TTC549 (cell line): ENCODE measurements around the gene KRT222.

ENCODE experiments used
- FAIRE-seq: peaks from 2 replicates; lab custom pipeline; 2012; peaks lifted over from hg19 to GRCh38; lab: Jason Lieb, UNC

The KRT222 gene

DNA sequence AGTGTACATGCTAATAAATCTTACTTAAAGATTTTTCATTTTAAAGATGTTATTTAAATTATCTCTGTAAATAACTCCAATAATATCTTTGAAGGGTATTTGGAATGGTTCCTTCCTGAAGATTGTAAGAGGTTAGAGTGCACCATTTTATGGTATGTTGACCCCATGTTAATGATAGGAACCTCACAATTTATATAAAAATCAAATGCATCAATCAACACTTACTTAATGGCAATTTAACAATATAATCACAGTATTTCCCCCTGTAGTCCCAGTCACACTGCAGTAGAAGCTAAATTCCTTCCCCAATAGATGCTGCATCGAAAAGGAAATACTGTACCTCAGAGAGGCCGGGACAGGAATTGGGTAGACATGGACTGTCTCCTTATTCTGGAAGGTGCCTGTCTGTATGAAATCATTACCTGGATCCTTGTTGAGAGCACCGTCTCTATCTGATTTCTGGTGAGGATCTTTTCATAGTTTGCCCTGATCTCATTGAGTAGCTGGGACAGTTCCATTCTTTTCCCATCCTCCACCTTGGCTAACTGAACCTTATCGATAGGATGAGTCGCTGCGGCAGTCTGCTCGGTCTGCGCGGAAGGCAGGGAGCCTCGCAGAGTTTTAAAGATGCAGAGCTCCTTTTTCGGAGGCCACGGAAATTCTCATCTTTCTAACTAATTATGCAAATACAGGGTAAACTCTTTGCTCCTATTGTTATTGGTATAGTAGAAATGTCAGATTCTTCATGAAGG is at the start of gene KRT222:
KRT222 (minus strand) TSS at position 596 of the 752 bp plus-strand sequence; CDS start at position 518, 78 bp downstream.
- FAIRE-seq = no peak

DNA sequence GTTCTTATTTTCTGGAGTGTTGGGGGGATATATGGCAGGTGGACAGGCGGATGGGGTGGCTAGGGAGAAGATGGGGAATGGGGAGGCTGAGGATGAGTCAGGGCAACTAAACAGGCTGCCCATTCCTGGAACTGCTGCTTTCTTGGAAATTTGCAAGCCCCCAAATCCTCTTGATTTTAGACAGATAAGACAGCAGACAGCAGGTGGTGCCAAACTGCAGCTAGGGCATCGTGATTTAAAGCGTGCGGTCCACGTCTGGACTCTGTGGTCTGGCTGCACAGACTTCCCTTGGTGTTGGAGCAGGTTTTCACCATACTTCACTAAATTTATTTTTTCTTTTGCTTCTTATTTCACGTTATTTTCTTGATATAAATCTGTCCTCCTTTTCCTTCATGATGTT is 49.5 kb upstream of the KRT222 start:
- FAIRE-seq = no peak

DNA sequence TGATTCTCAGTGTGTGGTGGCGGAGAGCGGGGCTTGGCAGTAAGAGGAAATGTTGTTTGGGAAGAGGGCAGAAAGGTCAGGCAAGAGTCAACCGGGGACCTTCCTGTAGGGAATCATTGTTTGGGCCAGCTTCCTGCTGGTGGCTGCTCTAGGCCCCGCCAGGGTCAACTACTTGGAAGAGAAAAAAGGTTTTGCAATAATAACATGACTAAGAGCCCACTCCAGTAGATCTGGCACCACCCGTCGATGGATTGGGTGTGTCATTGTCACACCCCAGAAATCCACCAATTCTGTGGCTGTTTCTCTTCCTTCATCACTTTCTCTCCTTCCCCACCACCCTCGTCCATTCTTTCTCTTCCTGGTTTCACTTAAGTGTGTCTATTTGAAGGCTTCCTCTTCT is 42.8 kb upstream of the KRT222 start:
- FAIRE-seq = no peak

DNA sequence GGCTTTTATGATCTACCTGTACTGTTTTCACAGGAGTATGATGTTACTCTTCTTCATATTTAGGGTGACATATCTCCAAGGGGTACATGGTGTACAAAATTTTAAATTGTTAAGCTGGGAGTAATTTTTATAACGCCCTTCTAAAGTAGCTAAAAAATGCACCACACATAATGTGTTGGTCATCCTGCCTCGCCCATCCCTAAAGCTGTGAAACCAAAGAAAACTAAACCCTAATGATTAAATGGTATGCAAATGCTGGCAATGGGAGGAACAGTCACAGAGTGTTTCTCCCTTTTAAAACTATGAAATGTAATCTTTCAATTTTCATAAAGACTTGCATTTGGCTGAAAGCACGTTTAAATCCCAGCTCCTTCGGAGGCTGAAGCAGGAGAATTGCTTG is 40.6 kb upstream of the KRT222 start:
- no peak for FAIRE-seq

DNA sequence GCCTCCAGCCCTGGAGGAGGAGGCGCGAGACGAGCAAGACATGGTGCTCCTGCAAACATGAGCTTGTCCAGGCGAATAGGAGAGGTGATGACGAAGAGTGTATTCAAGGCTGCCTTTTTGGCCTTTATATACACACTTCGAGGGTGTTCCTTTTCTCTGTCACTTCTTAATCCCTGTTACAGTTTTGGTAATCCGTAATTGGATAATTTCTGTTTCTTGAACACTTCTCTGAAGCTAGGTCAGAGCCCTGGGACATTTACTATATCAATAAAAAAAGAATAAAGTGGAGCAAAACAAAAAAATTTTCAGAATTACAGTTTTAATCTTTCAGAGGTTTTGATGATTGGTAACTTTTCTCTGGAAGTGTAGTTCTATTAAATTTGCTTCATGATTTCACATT is 38.7 kb upstream of the KRT222 start, which contains the start of gene KRT24:
KRT24 (minus strand) TSS at position 101 of the 400 bp plus-strand sequence; CDS start at position 42, 59 bp downstream.
- no peak for FAIRE-seq

DNA sequence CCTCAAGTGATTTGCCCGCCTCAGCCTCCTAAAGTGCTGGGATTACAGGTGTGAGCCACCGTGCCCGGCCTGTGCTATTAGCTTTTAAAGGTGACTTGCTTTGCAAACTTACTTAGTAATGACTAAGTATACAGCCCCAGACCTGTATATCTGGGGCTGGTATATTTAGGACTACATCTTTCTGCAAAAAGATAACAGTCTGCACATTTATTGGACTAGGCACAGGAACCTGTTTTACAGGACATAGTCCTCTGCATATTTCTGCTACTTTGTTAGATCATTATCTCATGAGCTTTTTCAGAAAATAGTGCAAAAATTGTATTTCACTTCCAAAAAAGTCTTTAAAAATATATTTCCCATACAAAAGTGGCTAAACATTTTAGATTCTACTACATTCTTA is 37.3 kb upstream of the KRT222 start:
- FAIRE-seq = no peak

DNA sequence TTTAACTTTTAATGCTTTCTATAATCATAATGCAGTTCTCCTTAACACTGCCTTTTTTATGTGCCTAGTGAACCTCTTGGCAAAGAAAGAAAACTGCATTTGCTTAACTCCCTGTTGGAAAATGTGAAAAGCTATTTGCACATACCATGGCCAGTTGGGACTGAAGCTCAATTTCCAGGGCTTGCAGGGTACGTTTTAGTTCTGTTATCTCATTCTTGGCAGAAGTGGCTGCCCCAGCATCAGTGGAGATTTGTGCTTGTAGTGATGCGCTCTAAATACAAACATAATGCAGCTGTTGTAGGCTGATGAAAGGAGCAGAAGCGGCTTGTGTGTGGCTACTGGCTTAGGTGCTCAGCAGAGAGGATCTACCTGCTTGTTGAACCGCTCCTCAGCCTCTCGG is 34.9 kb upstream of the KRT222 start:
- no peak for FAIRE-seq

DNA sequence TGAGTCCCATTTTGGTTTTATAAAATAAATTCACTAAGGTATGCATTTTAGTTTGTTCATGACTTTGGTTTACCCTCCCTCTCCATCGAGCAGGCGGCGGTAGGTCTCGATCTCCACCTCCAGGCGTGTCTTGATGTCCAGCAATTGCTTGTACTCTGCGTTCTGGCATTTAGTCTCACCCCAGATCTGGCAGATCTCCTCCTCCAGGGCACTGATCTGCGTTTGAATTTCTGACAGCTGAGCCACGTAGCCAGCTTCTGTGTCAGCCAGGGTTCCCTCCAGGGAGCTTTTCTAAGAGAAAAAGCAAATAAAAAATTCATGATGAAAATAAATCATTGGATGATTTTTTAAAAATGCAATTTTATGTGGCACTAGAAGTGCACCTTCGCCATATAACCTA is 34.4 kb upstream of the KRT222 start:
- FAIRE-seq = no peak

DNA sequence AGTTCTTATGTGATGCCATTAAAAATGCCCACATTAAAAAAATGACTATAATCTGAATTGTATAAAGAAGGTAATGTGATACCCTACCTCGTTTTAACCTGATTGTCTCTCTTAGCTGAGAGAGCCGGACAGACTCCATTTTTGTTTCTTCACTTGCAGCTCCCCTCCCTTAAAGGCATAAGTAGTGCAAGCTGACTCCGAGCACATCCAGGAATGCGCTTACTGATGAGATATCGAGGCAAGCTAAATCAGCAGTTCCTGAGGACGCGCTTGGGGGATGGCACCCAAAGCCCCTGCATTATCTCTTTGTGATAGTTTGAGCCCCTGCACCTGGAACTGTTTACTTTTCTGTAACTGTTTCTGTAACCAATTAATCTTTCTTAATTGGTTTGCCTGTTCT is 32.3 kb upstream of the KRT222 start:
- FAIRE-seq = no peak

DNA sequence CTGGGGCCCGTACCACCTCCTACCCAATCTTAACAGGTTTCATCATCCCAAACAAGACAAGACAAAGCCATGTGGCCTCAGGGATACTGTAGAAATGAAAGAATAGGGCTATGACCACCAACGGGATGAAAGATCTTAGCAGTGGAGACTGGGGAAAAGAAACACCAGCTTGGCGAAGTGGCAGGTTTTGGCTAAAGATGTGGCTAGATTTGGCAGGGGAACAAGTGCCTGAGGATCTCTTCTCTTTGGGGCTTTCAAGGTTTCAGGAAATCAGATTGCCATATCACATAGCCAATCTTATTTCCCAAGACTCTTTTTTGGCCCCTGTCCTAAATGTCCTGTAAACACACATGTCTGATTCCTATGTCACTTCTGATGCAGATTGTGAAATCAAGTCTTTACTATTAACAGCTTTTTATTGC is 31.7 kb upstream of the KRT222 start:
- no peak for FAIRE-seq

DNA sequence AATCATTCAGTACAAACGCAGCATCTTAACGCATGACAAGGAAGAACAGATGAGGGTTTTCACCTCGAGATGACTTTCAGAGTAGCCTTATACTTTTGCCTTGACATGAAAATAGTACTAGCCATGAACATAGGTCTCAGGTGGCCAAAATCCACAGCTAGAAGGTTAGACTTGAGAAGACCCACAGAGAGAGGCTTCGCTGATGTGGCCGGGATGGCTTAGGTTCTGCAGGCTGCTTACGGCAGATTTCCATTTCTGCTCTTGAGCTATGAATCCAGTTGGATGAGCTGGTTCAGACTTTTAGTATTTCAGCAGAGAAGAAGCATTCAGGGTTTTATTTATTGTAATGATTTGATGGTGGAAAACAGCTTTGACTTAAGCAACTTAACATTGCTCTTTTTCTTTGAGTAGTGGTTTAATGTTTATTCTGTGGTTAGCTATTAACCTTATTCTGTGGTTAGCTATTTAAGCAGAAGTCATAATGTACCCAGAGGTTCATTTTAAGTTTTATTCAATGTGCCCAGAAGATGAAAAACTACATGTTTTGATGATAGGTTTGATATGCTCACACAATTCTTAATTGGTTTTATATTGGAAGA is 31.0 kb upstream of the KRT222 start:
- no peak for FAIRE-seq

DNA sequence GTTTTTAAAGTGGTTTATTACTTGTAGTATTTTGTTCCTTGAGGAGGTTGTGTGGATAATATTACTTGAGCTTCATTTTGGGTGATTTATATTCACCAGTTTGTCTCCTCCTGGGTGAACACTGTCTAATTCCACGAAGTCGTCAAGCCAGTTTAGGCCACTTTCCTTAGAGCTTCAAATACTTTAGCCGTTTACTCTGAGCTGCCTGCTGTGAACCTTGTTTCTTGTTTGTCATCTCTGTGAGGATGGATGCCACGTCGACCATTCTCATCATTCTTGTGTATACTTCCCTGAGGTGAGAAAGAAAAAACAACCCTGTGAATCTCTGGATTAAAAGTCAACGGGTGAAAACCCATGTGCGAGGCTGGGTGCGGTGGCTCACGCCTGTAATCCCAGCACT is 29.6 kb upstream of the KRT222 start:
- no peak for FAIRE-seq

DNA sequence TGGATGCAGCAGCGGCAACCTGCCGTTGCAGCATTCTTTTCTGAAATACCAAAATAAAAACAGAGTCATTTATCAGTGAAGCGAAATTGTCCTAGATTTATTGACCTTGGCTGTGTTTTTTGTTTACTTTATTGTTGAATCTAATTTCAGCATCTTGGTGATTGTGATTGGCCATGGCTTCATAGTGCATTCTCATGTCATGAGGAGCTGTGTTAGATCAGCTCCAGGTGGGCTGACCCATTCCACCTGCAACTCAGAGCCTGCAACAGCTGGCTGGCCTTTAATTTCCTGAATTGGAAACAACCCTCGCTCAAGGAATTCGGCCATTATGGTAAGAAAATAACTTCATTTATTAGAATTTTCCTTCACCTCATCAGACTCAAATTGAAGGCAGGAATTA is 22.1 kb upstream of the KRT222 start:
- FAIRE-seq = no peak

DNA sequence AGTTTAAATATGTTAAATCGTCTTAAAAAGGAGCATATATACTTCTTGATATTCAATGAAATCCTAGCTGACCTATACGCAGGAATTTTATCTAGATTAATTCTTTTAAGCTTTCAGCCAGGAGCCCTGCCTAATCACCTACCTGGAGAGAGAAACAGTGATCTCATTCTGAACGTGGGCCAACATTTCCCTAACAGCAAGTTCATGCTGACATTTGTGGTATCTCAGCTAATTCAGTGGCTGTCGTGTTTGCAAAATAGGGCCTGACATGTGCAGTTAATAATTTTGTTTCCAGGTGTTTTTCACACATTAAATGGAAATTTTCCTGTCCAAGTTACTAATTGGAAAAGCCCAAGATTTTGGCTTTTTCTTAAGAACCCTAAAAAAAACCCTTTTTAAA is 21.2 kb upstream of the KRT222 start:
- no peak for FAIRE-seq

DNA sequence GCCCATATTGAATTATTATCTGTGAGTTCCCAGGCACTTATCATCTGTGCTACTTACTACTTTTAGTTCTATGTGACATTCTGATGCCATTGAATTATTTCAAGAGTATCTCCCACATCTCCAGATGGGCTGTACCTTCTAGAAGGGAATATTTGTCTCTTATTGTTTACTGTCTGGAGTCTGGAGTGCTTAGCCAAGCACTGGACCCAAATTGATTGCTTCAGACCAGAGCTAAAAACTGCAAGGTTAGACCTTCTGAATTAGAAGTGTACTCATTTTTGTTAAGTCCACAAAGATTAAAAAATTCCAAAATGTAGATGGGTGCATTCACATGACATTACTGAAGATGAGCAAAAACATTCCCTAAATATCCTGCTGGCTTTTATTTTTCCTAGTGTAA is 16.0 kb upstream of the KRT222 start:
- FAIRE-seq = no peak

DNA sequence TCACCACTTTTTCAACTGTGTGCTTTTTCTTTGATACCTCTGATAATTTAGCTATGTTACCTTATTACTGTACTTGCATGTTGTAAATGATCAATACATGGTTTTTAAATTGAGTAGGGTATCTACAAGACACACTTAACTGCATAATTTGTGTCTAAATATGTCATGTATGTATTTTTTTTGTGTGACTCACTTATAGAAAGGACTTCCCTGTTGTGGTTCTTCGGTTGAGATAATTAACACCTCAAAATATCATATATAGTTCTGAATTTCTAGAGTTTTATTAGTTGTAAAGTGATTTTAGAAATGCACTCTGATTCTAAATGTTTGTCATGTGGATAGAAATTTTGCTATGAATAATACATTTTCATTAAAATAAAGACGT is 14.5 kb upstream of the KRT222 start:
- FAIRE-seq = no peak

DNA sequence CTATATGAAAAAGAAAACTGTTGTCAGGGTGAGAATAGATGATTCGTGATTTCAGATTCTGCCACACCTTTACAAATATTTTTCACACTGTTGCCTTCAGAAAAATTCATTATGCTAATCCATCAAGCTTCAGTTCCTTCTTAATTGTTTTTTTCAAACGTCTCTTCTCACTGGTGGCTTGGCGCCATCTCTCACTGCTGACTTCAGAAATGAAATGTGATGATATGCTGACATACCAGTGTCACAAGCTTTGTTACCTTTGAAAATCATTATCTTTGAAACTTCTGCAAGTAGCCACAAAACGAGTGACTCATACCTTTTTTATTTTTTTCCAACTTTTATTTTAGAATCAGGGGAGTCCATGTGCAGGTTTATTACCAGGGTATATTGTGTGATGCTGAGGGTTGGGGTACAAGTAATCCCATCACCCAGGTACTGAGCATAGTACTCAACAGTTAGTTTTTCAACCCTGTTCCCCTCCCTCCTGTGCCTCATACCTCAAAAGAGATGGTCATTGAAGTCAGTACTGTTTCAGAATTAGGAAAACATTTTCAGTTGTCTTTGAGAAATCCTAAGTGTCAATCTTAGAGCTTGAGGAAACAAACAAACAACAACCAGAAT is 14.0 kb upstream of the KRT222 start:
- FAIRE-seq = no peak

DNA sequence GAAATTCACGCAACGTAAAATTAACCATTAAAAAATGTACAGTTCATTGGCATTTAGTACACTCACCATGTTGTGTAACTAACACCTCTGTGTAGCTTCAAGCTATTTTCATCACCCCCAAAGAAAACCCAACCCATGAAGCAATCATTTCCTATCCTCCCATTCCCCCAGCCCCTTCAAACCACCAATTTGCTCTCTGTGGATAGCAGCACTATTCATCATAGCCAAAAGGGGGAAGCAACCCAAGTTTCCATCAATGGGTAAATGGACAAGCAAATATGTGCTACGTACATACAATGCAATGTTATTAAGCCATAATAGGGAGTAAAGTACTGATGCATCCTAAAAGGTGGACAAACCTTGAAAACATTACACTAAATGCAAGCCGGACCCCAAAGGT is 10.9 kb upstream of the KRT222 start:
- no peak for FAIRE-seq

DNA sequence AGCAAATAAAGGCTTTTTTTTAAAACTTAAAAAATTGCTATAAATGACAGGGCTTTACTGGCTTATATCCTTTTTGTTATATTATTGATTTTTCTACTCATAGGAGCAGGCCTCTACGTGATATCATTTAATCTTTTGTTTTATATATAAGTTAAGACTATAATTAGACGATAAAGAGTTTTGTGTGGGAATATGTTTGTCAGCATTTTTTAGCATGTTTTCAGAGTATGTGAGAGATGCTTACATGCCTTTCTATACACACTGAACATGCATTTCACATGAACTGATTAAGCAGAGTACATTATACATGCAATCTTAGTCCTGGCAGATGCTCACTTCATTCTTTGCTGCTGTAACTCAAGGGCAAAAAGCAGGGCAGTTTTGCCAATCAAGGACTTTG is 7.7 kb upstream of the KRT222 start:
- no peak for FAIRE-seq

DNA sequence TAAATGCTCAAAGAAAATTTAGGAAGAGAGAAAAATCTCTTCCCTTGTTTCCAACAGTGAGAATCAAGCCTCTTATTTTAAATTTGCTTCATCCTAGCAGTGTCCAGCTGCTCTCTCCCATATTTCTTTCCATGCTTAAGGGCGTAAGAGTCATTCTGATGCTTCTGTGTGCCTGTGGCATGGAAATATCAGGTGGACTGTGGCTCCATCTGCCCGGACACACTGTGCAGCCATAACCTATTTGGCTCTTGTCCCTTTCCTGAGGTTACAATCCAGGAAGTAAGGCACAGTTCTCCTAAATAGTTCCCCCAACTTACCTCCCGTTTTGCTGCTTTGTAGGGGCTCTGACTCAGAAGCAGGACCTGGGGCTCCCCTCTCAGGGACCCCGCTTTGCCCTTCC is 6.3 kb upstream of the KRT222 start:
- no peak for FAIRE-seq

DNA sequence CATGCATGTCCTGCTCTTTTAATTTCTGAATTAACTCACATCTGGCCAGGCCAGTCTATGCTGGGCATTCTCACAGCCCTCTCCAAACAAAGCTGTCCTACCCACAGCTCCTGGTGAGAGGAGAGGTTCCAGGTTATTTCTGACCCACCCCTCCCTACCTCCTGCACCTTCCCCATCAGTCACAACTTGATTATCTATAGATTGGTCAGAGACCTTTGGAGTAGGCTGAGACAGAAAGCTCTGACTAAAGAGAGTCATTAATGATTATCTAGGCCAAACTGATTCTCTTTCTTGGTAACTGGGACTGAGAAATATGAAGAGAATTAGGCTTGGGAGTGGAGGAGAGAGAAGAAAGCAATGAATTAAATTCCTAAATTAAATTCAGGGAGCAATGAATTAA is 1.4 kb upstream of the KRT222 start:
- FAIRE-seq = no peak

DNA sequence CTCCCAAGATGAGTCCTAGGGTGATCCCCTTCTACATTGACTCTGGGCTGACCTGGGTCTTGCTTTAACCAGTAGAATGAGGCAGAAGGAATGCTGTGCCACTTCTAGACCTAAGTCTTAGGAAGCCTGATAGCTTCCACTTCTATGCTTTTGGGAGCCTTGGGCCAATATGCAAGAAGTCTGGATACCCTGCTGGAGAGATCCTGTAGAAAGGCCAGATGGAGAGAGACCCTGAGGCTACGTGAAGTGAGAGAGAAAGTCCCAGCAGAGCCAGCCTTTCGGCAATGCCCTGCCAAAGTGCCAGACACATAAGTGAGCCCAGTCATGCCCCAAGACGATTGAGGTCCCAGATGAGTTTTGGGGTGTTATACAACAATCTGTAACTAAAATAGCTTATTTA is 1.7 kb downstream of the KRT222 start:
- no peak for FAIRE-seq

DNA sequence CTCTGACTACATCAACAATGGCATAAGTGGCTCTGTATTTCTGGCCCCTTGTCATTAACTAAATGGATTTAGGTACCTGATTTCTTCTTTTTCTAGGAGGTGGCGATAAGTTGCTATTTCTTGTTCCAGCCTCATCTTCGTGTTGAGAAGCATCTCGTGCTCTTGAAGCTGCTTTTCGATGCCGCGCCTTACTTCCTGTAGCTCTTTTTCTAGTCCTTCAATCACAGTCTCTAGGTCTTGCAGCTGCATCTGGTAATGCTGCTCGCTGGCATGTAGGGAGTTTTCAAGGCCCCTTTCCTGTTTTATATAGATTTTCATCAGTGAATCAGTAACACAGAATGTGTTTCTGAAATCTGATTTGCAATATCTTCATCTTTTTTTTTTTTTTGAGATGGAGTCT is 5.1 kb downstream of the KRT222 start:
- no peak for FAIRE-seq

DNA sequence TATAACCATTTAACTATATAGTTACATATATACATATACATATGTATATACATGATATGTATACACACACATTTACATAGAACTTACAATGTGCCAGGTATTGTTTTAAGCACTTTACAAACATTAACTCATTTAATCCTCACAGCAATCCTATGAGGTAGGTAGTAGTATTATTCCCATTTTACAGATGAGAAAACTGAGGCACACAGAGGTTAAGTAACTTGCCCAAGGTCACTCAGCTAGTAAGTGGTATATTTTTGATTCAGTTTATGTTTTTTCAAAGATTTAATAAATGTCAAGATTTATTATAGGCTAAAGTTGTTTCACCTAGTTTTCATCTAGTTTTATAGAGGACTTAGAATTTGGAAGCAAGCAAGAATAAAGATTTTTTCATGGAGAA is 6.6 kb downstream of the KRT222 start:
- no peak for FAIRE-seq
